Activated CD8-positive, alpha-beta memory T cell treated with anti-CD3 and anti-CD28 coated beads for 36 hours (primary cell): Measurements from ENCODE around the gene GP5. TPM values are rescaled to one million over a fixed set of nuclear protein-coding genes. Genes with fewer than 3 reads are reported as not detected.

Experiments used
- CTCF ChIA-PET: fragments of 350-600 bp; sonication (Branson Sonifier 250); formaldehyde crosslinking; loops from one replicate; lab custom pipeline; 2021; ENCODE audit warnings: antibody characterized with exemption; lab: Charles Lee
- POLR2A ChIA-PET: fragments of 350-600 bp; sonication (Branson Sonifier 250); formaldehyde crosslinking; loops from one replicate; lab custom pipeline; 2021; ENCODE audit warnings: antibody characterized with exemption; lab: Charles Lee
- total RNA-seq, 2 experiments: library from RNA; stranded (reverse); gene quantifications; one replicate each; pipeline ENCODE4 v1.2.3, GENCODE V29; 2021

GP5 gene
- total RNA-seq, 2 experiments from 2014 or later, result 0.08 to 0.31 TPM

DNA sequence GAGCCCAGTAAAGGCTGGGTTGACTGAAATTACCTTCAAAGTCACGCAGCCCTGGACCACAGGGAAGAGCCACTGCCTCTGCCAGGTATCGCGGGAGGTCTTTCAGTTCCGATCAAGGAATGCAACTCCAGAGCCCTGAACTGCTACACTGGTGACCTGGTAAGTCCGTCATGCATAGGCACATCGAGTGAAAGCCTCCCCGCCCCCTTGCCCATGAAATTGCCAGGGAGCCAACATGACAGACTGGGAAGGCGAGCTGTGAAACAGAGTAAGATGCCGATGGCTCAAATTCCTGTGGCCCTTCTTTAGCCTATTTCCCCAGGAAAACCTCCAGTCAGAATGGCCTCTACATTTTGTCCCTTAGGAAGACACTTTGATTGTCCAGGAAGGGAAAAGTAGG is 2.3 kb upstream of the GP5 start:
- CTCF ChIA-PET, result interaction anchor here (0.6 to 1.5 kb wide), 2 partner anchors 69 to 729 kb away, joined by 3 read pairs; no protein-coding TSS in a partner anchor
- POLR2A ChIA-PET, result no interaction called here

- CTCF ChIA-PET, result interaction anchor here (1.2 kb wide), 1 partner anchor 63 kb away, joined by 3 read pairs; no protein-coding TSS in a partner anchor
- POLR2A ChIA-PET, result no interaction called here
Measured at GRCh38 chr3:194399874-194400411, 877 bp upstream of the GP5 start.

- CTCF ChIA-PET, result interaction anchor here (0.5 to 1.3 kb wide), 3 partner anchors 54 to 168 kb away, joined by 3 to 4 read pairs (median 3); no protein-coding TSS in a partner anchor
- POLR2A ChIA-PET, result interaction anchor here (0.6 kb wide), 1 partner anchor 75 kb away, joined by 5 read pairs; no protein-coding TSS in a partner anchor
Measured at GRCh38 chr3:194397757-194398312, 1.2 kb downstream of the GP5 start.

DNA sequence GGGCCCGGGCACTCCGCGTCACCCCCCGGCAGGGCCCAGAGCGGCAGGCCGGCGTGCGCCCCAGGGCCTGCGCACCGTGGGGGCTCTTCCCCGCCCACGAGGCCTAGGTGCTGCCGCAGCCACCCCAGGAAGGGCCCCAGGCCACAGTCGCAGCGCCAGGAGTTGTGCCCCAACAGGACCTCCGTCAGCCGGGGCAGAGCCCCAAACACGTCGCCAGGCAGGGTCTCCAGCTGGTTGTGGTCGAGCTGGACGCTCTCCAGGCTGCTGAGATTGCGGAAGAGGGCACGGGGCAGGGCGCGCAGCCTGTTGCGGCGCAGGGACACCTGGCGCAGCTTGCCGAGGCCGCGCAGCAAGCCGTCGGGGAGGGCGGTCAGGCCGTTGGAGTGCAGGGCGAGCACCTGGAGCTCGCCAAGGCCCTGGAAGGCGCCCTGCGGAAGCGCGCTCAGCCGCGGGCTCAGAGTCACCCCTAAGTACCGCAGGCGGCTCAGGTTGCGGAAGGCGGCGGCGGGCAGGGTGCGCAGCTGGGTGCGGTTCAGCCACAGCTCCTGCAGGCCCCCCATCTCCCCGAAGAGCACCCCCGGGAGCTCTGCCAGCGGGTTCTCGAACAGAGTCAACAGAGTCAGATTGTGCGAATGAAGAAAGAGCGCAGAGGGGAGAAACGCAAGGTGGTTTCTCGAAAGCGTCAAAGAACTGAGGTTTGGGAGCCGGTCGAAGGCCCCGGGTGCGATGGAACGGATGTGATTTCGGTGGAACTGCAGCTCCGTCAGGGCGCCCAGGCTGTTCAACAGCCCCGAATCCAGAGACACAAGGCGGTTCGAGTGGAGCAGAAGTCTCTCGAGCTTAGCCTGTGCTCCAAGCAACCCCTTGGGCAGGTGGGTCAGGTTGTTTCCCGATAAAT is 2.0 kb downstream of the GP5 start:
- CTCF ChIA-PET, result interaction anchor here (0.5 to 1.3 kb wide), 5 partner anchors 53 to 198 kb away, joined by 3 to 4 read pairs (median 3); no protein-coding TSS in a partner anchor
- POLR2A ChIA-PET, result interaction anchor here (0.6 kb wide), 2 partner anchors 75 to 1039 kb away, joined by 3 to 5 read pairs; no protein-coding TSS in a partner anchor

DNA sequence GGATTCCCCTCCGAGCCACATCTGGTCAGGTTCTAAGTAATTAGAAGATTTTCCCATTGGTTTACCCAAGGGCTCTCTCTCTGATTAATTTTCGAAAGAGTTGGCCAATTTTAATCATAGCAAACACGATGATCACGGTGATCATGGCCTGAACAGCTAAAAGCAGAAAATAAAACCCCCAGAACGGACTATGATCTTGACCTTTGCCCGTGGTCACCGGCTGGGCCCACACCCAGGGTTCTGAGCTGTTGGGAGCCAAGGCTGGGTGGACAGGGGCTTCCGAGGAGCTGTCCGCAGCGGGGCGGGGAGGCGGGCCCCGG is 2.6 kb downstream of the GP5 start:
- CTCF ChIA-PET, result interaction anchor here (0.7 to 1.0 kb wide), 4 partner anchors 9 to 81 kb away, joined by 3 to 4 read pairs (median 3); no protein-coding TSS in a partner anchor
- POLR2A ChIA-PET, result interaction anchor here (0.6 to 0.7 kb wide), 2 partner anchors 368 to 1040 kb away, joined by 3 to 5 read pairs; no protein-coding TSS in a partner anchor

- POLR2A ChIA-PET, result interaction anchor here (0.6 to 0.7 kb wide), 2 partner anchors 368 to 1040 kb away, joined by 3 to 5 read pairs; no protein-coding TSS in a partner anchor
- CTCF ChIA-PET, result interaction anchor here (0.7 to 1.6 kb wide), 7 partner anchors 9 to 81 kb away, joined by 3 to 6 read pairs (median 3); no protein-coding TSS in a partner anchor
Measured at GRCh38 chr3:194395778-194396538, 3.1 kb downstream of the GP5 start.

DNA sequence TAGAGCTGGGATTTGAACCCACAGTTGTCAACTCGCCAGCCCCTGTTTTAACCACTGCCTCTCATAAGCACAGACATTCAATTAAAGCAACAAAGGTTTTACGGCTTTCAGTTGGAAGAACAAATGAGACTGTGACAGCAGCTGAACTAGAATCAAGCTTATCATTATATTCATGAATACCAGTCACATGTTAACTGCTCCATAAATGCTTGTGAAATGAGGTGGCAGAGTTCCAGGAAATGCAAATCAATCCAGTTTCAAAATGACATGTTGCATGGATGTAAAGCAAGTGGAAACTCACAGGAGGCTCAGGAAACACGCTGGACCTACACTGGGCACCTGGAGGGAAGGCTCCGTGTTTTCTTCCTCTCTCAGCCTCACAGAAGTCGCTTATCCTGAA is 3.9 kb downstream of the GP5 start:
- ChIA-PET POLR2A (no interaction called here), CTCF (interaction anchor here (1.1 to 1.6 kb wide), 3 partner anchors 12 to 62 kb away, joined by 3 to 6 read pairs (median 3); no protein-coding TSS in a partner anchor)

DNA sequence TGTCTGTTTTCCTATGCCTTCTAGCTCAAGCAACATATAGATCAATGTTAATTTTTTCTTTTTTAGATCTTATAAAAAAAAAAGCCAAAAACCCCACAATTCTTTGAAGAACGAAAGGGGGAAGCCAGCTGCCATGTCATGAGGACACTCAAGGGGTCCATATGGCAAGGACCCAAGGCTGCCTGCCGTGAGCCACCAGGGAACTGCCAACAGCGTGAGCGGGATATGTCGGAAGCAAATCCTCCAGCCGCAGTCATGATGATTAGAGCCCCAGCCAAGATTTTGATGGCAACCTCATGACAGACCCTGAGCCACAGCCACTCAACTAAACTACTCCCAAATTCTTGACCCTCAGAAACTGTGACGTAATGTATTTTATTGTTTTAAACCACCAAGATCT is 6.5 kb downstream of the GP5 start:
- POLR2A ChIA-PET, result no interaction called here
- CTCF ChIA-PET, result no interaction called here

GRCh38 chr3:194390835-194391234 is 8.2 kb downstream of the GP5 start:
- POLR2A ChIA-PET, result no interaction called here
- CTCF ChIA-PET, result interaction anchor here (0.8 kb wide), 1 partner anchor 49 kb away, joined by 3 read pairs; no protein-coding TSS in a partner anchor

DNA sequence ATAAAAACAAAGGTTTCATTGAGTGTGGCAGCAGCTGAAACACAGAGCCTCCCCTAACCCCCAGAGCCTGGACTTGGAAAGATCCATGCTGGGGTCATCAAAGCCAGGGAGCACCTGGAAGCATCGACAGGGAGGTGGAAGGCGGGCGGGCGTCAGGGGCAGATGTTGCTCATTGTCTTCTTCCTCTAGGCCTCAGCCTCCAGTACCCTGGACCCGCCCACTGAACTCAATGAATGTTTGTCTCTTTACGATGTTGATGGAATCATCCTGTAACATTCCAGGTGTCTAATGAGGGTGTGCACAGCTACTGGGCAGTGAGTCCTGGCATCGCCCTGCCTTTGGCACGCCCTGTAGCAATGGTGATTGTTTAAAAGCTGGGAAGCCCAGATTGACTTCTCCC is 9.8 kb downstream of the GP5 start:
- CTCF ChIA-PET, result interaction anchor here (1.0 to 1.2 kb wide), 2 partner anchors 46 to 580 kb away, joined by 4 read pairs; no protein-coding TSS in a partner anchor
- POLR2A ChIA-PET, result no interaction called here

DNA sequence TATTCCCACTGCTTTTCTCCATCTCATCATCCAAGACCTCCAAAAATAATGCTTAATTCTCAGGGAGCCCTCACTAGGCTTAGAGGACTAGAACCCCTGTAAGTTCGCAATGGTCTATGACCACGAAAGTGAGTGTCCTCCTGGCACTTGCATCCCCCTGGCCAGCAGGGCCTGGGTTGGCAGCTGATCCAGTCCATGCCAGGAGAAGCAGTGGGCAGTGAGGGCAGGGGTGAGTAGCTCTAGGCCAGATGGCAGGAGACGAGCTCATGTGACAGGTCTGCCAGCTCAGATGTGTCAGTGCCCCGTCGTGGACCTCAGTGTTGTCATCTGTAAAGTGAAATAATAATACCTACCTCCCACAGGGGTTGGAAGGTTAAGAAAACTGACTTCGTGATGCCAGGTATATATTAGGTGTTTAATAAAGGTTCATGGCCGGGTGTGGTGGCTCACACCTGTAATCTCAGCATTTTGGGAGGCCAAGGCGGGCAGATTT is 11.1 kb downstream of the GP5 start:
- CTCF ChIA-PET, result no interaction called here
- POLR2A ChIA-PET, result no interaction called here

- ChIA-PET POLR2A (no interaction called here), CTCF (no interaction called here)
Measured at GRCh38 chr3:194387276-194387675, 11.8 kb downstream of the GP5 start.

- ChIA-PET CTCF (no interaction called here), POLR2A (no interaction called here)
Measured at GRCh38 chr3:194386648-194387047, 12.4 kb downstream of the GP5 start.

- POLR2A ChIA-PET, result no interaction called here
- CTCF ChIA-PET, result interaction anchor here (0.8 kb wide), 1 partner anchor 21 kb away, joined by 3 read pairs; no protein-coding TSS in a partner anchor
Measured at GRCh38 chr3:194386066-194386465, 13.0 kb downstream of the GP5 start.

GRCh38 chr3:194384569-194385001 is 14.5 kb downstream of the GP5 start:
- POLR2A ChIA-PET, result no interaction called here
- CTCF ChIA-PET, result no interaction called here

GRCh38 chr3:194384156-194384555 is 14.9 kb downstream of the GP5 start:
- POLR2A ChIA-PET, result no interaction called here
- CTCF ChIA-PET, result no interaction called here

- ChIA-PET CTCF (no interaction called here), POLR2A (interaction anchor here (0.6 kb wide), 1 partner anchor 426 kb away, joined by 5 read pairs; no protein-coding TSS in a partner anchor)
Measured at GRCh38 chr3:194383276-194383940, 15.7 kb downstream of the GP5 start.

DNA sequence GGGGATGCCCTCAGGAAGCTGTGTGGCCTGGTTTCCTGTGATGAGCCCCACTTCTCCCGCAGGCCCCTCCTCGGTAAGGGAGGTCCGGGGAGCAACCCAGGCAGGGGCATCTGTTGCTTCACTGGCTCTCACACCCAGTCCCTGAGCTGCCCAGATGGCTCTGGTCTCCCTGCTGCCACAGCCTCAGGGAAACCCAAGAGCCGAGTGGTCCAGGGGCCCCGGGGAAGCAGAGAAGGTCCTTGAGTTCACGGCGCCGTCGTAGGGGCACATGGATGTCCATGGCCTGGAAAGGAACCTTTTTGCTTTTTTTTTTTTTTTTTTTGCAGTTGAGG is 16.2 kb downstream of the GP5 start:
- ChIA-PET POLR2A (interaction anchor here (0.6 kb wide), 1 partner anchor 427 kb away, joined by 5 read pairs; no protein-coding TSS in a partner anchor), CTCF (no interaction called here)
